Inferior parietal cortex (tissue), 1 donor: Measurements from ENCODE around the gene SDF4.
"Not testable (repeated sequence)": the region's sequence is repeated elsewhere in the genome, so short reads cannot be mapped to it uniquely, and the experiment has no call there.

Experiments used
- DNase-seq: peaks from one replicate; pipeline ENCODE4 v3.0.0-alpha.2; 2016; ENCODE audit errors: extremely low spot score

Gene SDF4

DNA sequence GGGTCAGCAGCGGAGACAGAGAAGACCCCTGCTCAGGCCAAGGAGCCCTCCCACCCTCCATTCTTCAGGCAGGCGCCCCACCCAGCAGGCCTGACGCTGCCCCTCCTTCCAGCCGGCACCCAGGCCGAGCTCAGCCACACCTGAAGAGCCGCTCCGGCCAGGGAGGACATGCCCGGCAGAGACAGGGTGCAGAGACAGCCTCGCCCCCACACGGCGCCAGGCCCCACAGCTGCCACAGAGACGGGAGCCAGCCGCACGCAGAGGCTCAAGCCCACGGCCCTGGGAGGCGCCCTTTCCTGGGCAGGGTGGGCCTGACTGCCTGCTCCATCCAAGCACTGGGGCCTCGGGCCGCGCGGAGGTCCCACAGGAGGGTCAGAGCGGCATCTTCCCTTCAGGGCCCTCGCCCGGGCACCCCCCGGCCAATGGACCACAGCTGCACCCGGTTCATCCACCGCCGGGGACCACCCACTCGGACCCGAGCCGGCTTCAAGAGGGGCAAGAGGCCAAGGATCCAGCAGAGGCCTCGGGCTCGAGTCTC, 52.9 kb downstream of the SDF4 start:
- DNase-seq, result no peak

- no peak for DNase-seq
Observed at GRCh38 chr1:1177452-1178206, 54.2 kb downstream of the SDF4 start.

DNA sequence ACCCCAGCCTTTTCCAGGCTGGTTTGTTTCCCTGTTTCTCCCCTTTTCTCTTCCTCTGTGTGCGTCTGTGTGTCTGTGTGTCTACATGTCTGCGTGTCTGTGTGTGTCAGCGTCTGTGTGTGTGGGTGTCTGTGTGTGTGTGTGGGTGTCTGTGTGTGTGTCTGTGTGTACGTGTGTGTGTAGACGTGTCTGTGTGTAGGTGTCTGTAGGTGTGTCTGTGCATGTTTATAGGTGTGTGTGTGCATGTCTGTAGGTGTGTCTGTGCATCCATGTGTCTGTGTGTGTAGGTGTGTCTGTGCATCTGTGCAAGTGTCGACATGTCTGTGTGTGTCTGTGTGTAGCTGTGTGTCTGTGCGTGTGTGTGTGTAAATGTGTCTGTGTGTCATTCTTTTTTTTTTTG, 54.9 kb downstream of the SDF4 start:
- no peak for DNase-seq

GRCh38 chr1:1176063-1176761, 55.6 kb downstream of the SDF4 start:
- DNase-seq, result not testable (repeated sequence)

- no peak for DNase-seq
Observed at GRCh38 chr1:1175221-1176062, 56.4 kb downstream of the SDF4 start.

DNA sequence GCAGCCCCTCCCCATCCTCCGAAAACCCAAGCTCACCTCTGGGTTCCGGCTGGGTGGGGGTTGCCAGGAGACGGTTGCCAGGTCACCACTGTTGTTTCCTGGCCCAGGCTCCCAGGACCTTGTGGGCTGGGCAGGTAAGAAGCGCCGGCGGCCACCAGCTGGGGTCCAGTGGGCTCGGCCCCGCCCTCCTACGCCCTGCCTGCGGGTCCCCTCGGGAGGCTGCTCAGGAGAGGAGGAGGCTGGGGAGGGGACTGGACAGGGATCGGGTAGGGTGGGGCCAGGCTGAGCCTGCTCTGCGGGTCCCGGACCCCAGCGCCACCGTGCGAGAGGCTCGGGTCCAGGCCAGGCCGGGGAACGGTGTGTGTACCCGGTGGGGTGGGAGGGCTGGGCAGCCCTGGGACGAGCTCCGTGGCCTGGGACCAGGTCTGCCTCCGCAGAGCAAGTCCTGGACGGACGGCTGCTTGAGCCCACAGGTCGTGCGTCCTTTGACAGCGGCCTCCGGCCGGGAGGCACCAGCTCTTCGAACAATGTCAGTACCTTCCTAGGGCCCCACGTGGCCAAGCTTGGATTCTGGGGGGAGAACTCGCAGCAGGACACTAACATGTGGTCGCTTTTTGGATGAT, 57.9 kb downstream of the SDF4 start, which contains the start of gene TTLL10:
Gene TTLL10, plus strand, starts transcription at position 88 of the 623 bp plus-strand sequence. CDS start 5,336 bp downstream, outside the sequence.
- no peak for DNase-seq

- no peak for DNase-seq
Observed at GRCh38 chr1:1173061-1173792, 58.6 kb downstream of the SDF4 start.

GRCh38 chr1:1171546-1172340, 60.1 kb downstream of the SDF4 start:
- DNase-seq, result no peak

DNA sequence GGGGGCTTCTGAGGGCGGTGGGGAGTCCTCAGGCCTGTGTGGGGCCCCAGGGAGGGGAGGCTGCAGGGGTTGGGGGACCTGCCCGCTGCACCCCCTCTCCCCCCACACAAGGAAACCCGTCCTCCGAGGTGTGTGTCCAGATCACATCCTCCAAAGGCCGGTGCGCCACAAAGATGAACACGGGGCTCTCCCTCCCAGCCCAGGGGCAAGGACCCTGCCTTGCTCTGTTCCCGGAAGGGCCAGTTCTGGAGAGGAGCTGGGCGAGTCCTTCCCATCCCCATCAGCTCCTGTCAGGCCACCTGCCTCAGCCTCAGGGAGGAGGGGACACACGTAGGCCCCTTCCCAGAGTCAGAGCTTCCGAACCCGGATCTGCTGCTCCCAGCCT, 60.6 kb downstream of the SDF4 start:
- DNase-seq, result no peak

DNA sequence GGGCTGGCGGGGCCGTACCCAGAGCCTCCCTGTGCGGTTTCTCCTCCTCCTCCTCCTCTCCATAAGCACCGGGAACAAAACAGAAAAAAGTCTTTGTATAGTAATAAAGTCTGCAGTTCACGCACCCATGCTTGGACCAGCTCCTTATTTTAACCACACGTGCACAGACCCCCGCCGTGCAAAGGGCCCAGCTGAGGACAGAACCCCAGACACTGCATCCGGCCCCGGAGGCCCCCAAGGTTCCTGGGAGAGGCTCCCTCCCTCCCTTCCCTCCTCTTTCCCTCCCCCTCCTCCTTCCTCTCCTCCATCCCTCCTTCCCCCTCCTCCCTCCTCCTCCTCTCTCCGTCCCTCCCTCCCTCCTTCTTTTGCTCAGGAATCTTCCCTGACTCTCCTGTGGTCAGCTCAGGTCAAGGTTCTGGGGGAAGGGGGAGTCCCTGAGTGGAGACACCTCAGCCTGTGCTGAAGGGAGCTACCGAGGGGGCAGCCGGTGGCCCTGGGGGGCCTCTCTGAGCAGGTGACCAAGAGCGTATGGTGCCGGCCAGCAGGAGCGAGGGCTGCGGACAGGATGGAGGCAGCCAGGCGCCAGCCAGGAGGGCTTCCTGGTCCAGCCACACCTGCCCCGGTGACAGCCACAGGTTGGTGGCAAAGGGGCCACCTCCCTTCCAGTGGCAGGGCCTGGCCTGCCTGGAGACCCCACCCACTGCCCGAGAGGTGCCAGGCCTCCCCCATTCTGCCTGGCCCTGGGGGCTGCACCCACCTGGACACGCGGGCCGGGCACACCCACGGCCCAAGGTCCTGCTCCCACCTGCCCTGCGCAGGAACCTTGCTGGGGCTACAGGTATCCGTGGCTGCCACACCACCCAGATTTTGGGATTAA, 61.3 kb downstream of the SDF4 start:
- no peak for DNase-seq

DNA sequence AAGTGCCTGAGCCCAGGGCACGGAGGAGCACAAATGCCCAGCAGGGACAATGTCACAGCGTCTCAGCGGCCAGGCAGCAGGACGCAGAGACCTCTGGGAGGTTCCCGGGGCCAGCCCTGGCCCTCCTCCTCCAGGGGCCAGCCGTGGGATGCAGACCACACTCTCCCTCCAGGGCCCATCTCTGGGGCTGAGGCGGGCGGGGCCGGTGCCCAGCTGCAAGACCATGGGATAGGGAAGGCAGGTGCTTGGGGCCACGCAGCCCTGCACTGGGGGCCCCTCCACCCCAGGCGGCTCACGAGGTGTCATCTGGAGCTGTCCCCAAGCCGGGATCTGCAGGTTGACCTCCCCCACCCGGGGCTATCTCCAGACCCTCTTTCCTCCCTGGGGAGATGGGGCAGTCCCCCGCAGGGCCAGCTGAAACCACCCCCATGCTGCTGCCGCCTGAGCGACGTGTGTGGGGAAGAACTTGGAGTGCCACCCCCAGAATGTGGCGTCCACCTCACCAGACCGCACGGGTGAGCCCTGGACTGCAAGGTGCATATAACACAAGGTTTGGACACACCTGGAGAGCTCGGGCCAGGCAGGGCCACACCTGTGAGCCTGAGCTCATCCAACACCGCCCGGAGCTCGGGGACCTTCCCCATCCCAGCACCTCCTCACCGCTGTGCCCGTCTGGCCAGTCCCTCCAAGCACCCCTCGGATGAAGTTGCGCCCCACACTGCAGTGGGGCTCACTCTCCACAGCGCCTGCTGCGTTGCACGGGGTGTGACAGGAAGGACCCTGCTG, 62.2 kb downstream of the SDF4 start:
- DNase-seq, result no peak

GRCh38 chr1:1168451-1169411, 63.1 kb downstream of the SDF4 start:
- no peak for DNase-seq

DNA sequence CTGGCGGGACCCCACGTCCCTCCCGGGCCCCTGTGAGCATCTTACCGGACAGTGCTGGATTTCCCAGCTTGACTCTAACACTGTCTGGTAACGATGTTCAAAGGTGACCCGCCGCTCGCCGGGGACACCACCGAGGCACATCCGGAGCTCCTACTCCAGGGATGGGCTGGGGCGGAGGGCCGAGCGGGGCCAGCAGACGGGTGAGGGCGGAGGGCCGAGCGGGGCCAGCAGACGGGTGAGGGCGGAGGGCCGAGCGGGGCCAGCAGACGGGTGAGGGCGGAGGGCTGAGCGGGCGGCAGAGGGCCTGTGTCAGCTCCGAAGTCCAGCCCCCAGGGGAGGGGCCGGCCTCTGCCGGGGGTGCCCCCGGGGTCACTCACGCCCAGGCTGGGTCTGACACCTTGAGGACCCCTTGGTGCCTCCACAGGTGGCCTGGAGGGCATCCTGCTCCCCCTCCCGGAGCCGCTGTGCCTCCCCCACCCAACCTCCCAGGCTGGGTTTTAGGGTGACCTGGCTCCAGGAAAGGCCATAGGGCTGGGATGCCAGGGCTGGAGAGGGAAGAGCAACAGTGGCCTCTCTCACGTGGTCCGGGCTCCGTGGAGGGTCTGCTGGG, 63.9 kb downstream of the SDF4 start:
- DNase-seq, result no peak

GRCh38 chr1:1167398-1167821, 64.4 kb downstream of the SDF4 start:
- no peak for DNase-seq
